SK-N-SH (cell line): ENCODE data around the gene RRP7A. TPM values are rescaled to one million over a fixed set of nuclear protein-coding genes. Genes with fewer than 3 reads are reported as not detected.
"Not testable (repeated sequence)": the region's sequence is repeated elsewhere in the genome, so short reads cannot be mapped to it uniquely, and the experiment has no call there.

Source experiments
- CTCF ChIA-PET: fragments of 300-600, 350-600 bp; formaldehyde crosslinking; extraction: SDS; loops from one replicate; lab custom pipeline; 2021; lab: Yijun Ruan, JAX
- POLR2A ChIA-PET: fragments of 350-600 bp; sonication (Branson Sonifier 250); formaldehyde crosslinking; extraction: SDS; loops from one replicate; lab custom pipeline; 2020; ENCODE audit warnings: antibody characterized with exemption, inconsistent platforms; lab: Yijun Ruan, JAX
- DNase-seq: peaks from one replicate; pipeline ENCODE4 v3.0.0; 2012
- H2AFZ ChIP-seq: fragments of 200-600 bp; sonication (generic); 2 replicates; pipeline ENCODE4 v1.8.1; 2016; ENCODE audit warnings: antibody characterized with exemption, mild to moderate bottlenecking, low read depth
- H3F3A ChIP-seq: fragments of 200-600 bp; sonication (generic); replicated peaks from 2 replicates; pipeline ENCODE3; 2016; ENCODE audit warnings: antibody characterized with exemption, mild to moderate bottlenecking; ENCODE audit not compliant: insufficient read depth
- H3K27ac ChIP-seq, 2 experiments: fragments of 200-500 bp in 1 of 2; fragments of 200-600 bp in 1 of 2; sonication (Bioruptor generic) in 1 of 2; sonication (generic), shearing (Covaris generic) in 1 of 2; 2 replicates each; pipeline versions ENCODE4 v1.5.1 to v1.6.1; 2014 to 2016; ENCODE audit warnings: low read depth in 2 of 2, inconsistent platforms in 1 of 2, low read length in 1 of 2, mild to moderate bottlenecking in 1 of 2, mixed read lengths in 1 of 2
- H3K27me3 ChIP-seq: fragments of 200-600 bp; sonication (generic), shearing (Covaris generic); 2 replicates; pipeline ENCODE4 v1.6.1; 2016; ENCODE audit warnings: mixed run types; ENCODE audit not compliant: insufficient read depth
- H3K36me3 ChIP-seq, 2 experiments: fragments of 200-500 bp in 1 of 2; fragments of 200-600 bp in 1 of 2; sonication (Bioruptor generic) in 1 of 2; sonication (generic) in 1 of 2; replicated peaks in 1 of 2; 2 replicates each; pipeline versions ENCODE3 to v1.5.1; 2014 to 2016; ENCODE audit warnings: low read length in 1 of 2, mild to moderate bottlenecking in 1 of 2; ENCODE audit not compliant: insufficient read depth in 2 of 2, control insufficient read depth in 1 of 2
- H3K4me1 ChIP-seq, 2 experiments: fragments of 200-500 bp in 1 of 2; fragments of 200-600 bp in 1 of 2; sonication (Bioruptor generic) in 1 of 2; sonication (generic), shearing (Covaris generic) in 1 of 2; 2 replicates each; pipeline versions ENCODE4 v1.5.1 to v1.6.1; 2014 to 2016; ENCODE audit warnings: low read depth in 1 of 2, low read length in 1 of 2, mixed run types in 1 of 2; ENCODE audit not compliant: insufficient read depth in 2 of 2, control insufficient read depth in 1 of 2
- H3K4me2 ChIP-seq: fragments of 200-600 bp; sonication (generic), shearing (Covaris generic); 2 replicates; pipeline ENCODE4 v1.6.1; 2017; ENCODE audit warnings: mixed run types
- H3K4me3 ChIP-seq, 2 experiments: fragments of 200-500 bp in 1 of 2; fragments of 200-600 bp in 1 of 2; sonication (Bioruptor generic) in 1 of 2; sonication (generic), shearing (Covaris generic) in 1 of 2; 2 replicates each; pipeline versions ENCODE4 v1.5.1 to v1.8.1; 2014 to 2016; ENCODE audit warnings: low read depth in 2 of 2, inconsistent platforms in 1 of 2, low read length in 1 of 2, mild to moderate bottlenecking in 1 of 2, mixed read lengths in 1 of 2, moderate library complexity in 1 of 2
- H3K79me2 ChIP-seq: fragments of 200-600 bp; sonication (generic); 2 replicates; pipeline ENCODE4 v1.8.1; 2017; ENCODE audit warnings: mild to moderate bottlenecking; ENCODE audit not compliant: insufficient read depth
- H3K9ac ChIP-seq: fragments of 200-600 bp; sonication (generic); 2 replicates; pipeline ENCODE4 v1.6.1; 2017; ENCODE audit warnings: mixed run types
- H3K9me2 ChIP-seq: fragments of 200-600 bp; sonication (generic); 2 replicates; pipeline ENCODE4 v1.6.1; 2017; ENCODE audit warnings: mixed run types
- H3K9me3 ChIP-seq: fragments of 200-600 bp; sonication (generic); 2 replicates; pipeline ENCODE4 v1.6.1; 2017; ENCODE audit warnings: mixed run types, mild to moderate bottlenecking, moderate library complexity
- H4K20me1 ChIP-seq: fragments of 200-600 bp; sonication (generic); 2 replicates; pipeline ENCODE4 v1.6.1; 2017; ENCODE audit warnings: mild to moderate bottlenecking, mixed run types; ENCODE audit not compliant: insufficient read depth
- CHD2 ChIP-seq: fragments of 150-350 bp; IDR thresholded peaks from 2 replicates; pipeline ENCODE4 v1.6.1; 2018; ENCODE audit warnings: low read length; ENCODE audit not compliant: partially characterized antibody
- ELF1 ChIP-seq: IDR thresholded peaks from 2 replicates; pipeline ENCODE4 v1.4.0; 2012
- EP300 ChIP-seq, 2 experiments: IDR thresholded peaks; 2 replicates each; pipeline versions ENCODE4 v1.4.0 to v1.6.1; 2012; ENCODE audit warnings: borderline replicate concordance in 1 of 2, low read depth in 1 of 2, low read length in 1 of 2
- EZH2phosphoT487 ChIP-seq: fragments of 200-600 bp; sonication (generic); IDR thresholded peaks from 2 replicates; pipeline ENCODE4 v1.6.1; 2017; ENCODE audit warnings: low read depth, mixed run types, mild to moderate bottlenecking, antibody characterized with exemption, moderate library complexity, borderline replicate concordance
- FOSL2 ChIP-seq: IDR thresholded peaks from 2 replicates; pipeline ENCODE4 v1.4.0; 2012; ENCODE audit warnings: low read depth, mild to moderate bottlenecking, moderate library complexity, borderline replicate concordance
- FOXJ3 ChIP-seq: sonication (generic); formaldehyde crosslinking; IDR thresholded peaks from 2 replicates; pipeline ENCODE4 v1.5.1; 2020; ENCODE audit warnings: mild to moderate bottlenecking, missing genetic modification reagents
- FOXM1 ChIP-seq: IDR thresholded peaks from 2 replicates; pipeline ENCODE4 v1.4.0; 2012; ENCODE audit warnings: low read depth, mild to moderate bottlenecking
- GABPA ChIP-seq: IDR thresholded peaks from 2 replicates; pipeline ENCODE4 v1.4.0; 2012; ENCODE audit warnings: low read depth, mild to moderate bottlenecking
- GATA2 ChIP-seq: sonication (generic); formaldehyde crosslinking; IDR thresholded peaks from 2 replicates; pipeline ENCODE4 v1.5.0; 2020; ENCODE audit warnings: mild to moderate bottlenecking, missing genetic modification reagents
- JUND ChIP-seq: IDR thresholded peaks from 2 replicates; pipeline ENCODE4 v1.4.0; 2012
- MEF2A ChIP-seq: IDR thresholded peaks from 2 replicates; pipeline ENCODE4 v1.4.0; 2012; ENCODE audit warnings: low read depth, borderline replicate concordance
- MXI1 ChIP-seq: IDR thresholded peaks from 2 replicates; pipeline ENCODE4 v1.6.1; 2012; ENCODE audit warnings: mild to moderate bottlenecking, low read depth, low read length, improper control_type of control experiment
- NFIC ChIP-seq: IDR thresholded peaks from 2 replicates; pipeline ENCODE4 v1.4.0; 2012; ENCODE audit warnings: borderline replicate concordance
- NRF1 ChIP-seq: IDR thresholded peaks from 2 replicates; pipeline ENCODE4 v1.6.1; 2012; ENCODE audit warnings: low read depth, mild to moderate bottlenecking, low read length
- RAD21 ChIP-seq: IDR thresholded peaks from 2 replicates; pipeline ENCODE4 v1.6.1; 2012; ENCODE audit warnings: mild to moderate bottlenecking, low read length
- RXRA ChIP-seq: IDR thresholded peaks from 2 replicates; pipeline ENCODE4 v1.4.0; 2012; ENCODE audit warnings: low read depth, mild to moderate bottlenecking, borderline replicate concordance
- TCF12 ChIP-seq: IDR thresholded peaks from 2 replicates; pipeline ENCODE4 v1.4.0; 2012
- TEAD4 ChIP-seq: IDR thresholded peaks from 2 replicates; pipeline ENCODE4 v1.4.0; 2012; ENCODE audit warnings: mild to moderate bottlenecking, borderline replicate concordance; ENCODE audit not compliant: insufficient read depth
- YY1 ChIP-seq: IDR thresholded peaks from 2 replicates; pipeline ENCODE4 v1.4.0; 2012; ENCODE audit warnings: low read depth, mild to moderate bottlenecking
- WGBS: methylation state at CpG from one replicate; pipeline ENCODE4 v1.1.6; 2017; ENCODE audit warnings: low lambda C conversion rate; 5-methylcytosine and 5-hydroxymethylcytosine counted together
- polyA plus RNA-seq, 3 experiments: library from polyadenylated mRNA; depleted of rRNA; stranded (reverse); fragments of >200 nt; gene quantifications; 2 replicates each; pipeline ENCODE4 v1.2.3, GENCODE V29; 2012
- TF ChIP-seq, protein P1 (sequence below): IDR thresholded peaks from 2 replicates; pipeline ENCODE4 v1.6.1; 2012; ENCODE audit warnings: mild to moderate bottlenecking, low read depth, low read length, moderate library complexity
- TF ChIP-seq, protein P2 (sequence below): fragments of 200-600 bp; sonication (generic); IDR thresholded peaks from 2 replicates; pipeline ENCODE4 v1.6.1; 2017; ENCODE audit warnings: antibody characterized with exemption, mild to moderate bottlenecking, moderate library complexity

RRP7A gene
- polyA plus RNA-seq, 1 of the 3 experiments (the other 2 are of a cell fraction) = 17.6 TPM

DNA sequence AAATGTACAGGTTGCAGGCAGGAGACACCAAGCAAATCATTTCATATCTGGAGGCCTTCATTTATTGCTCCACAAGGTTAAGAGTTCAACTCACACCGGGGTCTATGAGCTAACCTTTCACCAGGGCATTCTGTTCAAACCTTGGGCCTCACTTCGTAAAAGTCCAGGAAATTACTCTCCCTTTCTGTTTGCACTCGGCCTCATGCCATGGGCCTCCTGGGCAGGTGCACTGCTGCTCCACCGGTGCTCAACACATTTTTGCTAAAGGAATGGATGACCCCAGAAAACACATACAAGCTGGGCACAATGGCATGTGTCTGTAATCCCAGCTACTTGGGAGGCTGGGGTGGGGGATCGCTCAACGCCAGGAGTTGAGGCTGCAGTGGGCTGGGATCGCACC is 16.6 kb upstream of the RRP7A start:
- Histone ChIP-seq H3K4me1 (peaks cover 0 to 2% of the 10 kb centered on the region in 2 experiments; a peak in 1 of 4 replicates), H3K4me3 (no peak overlapping the region), H4K20me1 (no peaks in the 10 kb centered on the region), H3K9me3 (no peaks in the 10 kb centered on the region), H3K79me2 (no peaks in the 10 kb centered on the region), H3K9me2 (no peaks in the 10 kb centered on the region), H3K27me3 (no peaks in the 10 kb centered on the region), H3K27ac (no peak overlapping the region), H3K9ac (no peak overlapping the region), H3K4me2 (no peak overlapping the region)
- WGBS = 87% methylated on average over 6 of the region's 7 CpGs
- POLR2A ChIA-PET = no interaction called here
- CTCF ChIA-PET = no interaction called here
- DNase-seq = no peak
- TF ChIP-seq CHD2 (no peak), MEF2A (no peak), JUND (no peak), NFIC (no peak), GABPA (no peak), ELF1 (no peak), FOSL2 (no peak), RXRA (no peak), FOXM1 (no peak), NRF1 (no peak), FOXJ3 (CRISPR knock-in tag) (no peak), EP300 (IDR thresholded peaks at IDR 0.05; ENCODE audit: borderline replicate concordance in 1 of 2, low read depth in 1 of 2, low read length in 1 of 2) (no peak), TCF12 (no peak), GATA2 (CRISPR knock-in tag) (no peak), MXI1 (no peak)
- TF ChIP-seq, all 33 proteins: peak for 0
- Histone ChIP-seq H3F3A (no peaks in the 10 kb centered on the region), H2AFZ (no peak overlapping the region), H3K36me3 (no peaks in the 10 kb centered on the region)

DNA sequence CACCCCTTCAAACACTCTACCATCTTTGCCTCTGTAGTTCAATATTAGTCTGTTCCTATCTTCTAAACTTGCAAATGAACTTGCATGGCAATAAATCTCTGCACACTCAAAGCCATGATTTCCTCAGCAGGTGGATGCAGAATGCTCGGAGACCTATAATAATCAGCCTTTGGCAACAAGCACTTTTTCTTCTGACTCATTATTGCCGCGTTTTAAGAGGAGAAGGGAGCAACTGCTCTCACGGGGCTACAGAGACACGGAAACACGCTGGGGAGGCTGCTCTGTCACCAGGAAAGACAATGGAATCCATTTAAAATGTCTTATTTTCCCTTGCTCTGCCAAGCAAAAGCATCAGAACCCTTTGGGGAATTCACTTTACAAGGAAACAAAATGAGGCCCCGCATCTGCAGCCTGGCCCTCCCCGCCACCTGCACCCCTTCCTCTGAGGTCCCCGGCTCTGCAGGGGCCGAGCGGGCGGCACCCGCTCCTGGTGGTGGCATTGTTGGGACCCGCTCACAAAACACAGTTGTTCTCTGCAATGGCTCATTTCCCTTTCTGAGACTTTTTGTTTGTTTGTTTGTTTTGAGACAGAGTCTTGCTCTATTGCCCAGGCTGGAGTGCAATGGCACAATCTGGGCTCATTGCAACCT is 15.6 kb upstream of the RRP7A start:
- POLR2A ChIA-PET, H3K9ac ChIP-seq, CTCF ChIA-PET, H3K36me3 ChIP-seq, H3K4me1 ChIP-seq, H3F3A ChIP-seq, H3K79me2 ChIP-seq, H4K20me1 ChIP-seq, H3K4me3 ChIP-seq, H3K27me3 ChIP-seq, DNase-seq, H3K27ac ChIP-seq, H3K4me2 ChIP-seq, H3K9me3 ChIP-seq, H2AFZ ChIP-seq, H3K9me2 ChIP-seq: not testable (repeated sequence)
- WGBS = no CpG with 5 or more reads among the region's 14 CpGs

DNA sequence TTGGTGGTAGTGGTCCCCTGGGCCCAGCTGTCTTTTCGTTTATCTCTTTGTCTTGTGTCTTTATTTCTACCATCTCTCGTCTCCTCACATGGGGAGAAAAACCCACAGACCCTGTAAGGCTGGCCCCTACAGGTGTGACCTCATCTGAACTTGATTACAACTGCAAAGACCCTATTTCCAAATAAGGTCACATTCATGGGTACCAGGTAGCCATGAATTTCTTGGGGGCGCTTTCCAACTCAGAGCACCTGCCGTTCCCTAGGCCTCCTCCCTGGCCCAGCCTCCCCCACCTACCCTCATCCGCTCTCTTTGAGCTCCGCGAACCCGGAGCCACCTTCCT is 14.0 kb upstream of the RRP7A start:
- no peak overlapping the region for H3K4me2 ChIP-seq
- no peak for TF ChIP-seq YY1
- no peak for TF ChIP-seq TEAD4
- TF ChIP-seq RAD21 = no peak
- TF ChIP-seq, protein P1, sequence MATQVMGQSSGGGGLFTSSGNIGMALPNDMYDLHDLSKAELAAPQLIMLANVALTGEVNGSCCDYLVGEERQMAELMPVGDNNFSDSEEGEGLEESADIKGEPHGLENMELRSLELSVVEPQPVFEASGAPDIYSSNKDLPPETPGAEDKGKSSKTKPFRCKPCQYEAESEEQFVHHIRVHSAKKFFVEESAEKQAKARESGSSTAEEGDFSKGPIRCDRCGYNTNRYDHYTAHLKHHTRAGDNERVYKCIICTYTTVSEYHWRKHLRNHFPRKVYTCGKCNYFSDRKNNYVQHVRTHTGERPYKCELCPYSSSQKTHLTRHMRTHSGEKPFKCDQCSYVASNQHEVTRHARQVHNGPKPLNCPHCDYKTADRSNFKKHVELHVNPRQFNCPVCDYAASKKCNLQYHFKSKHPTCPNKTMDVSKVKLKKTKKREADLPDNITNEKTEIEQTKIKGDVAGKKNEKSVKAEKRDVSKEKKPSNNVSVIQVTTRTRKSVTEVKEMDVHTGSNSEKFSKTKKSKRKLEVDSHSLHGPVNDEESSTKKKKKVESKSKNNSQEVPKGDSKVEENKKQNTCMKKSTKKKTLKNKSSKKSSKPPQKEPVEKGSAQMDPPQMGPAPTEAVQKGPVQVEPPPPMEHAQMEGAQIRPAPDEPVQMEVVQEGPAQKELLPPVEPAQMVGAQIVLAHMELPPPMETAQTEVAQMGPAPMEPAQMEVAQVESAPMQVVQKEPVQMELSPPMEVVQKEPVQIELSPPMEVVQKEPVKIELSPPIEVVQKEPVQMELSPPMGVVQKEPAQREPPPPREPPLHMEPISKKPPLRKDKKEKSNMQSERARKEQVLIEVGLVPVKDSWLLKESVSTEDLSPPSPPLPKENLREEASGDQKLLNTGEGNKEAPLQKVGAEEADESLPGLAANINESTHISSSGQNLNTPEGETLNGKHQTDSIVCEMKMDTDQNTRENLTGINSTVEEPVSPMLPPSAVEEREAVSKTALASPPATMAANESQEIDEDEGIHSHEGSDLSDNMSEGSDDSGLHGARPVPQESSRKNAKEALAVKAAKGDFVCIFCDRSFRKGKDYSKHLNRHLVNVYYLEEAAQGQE = no peak
- no peak for TF ChIP-seq EZH2phosphoT487
- TF ChIP-seq, protein P2, sequence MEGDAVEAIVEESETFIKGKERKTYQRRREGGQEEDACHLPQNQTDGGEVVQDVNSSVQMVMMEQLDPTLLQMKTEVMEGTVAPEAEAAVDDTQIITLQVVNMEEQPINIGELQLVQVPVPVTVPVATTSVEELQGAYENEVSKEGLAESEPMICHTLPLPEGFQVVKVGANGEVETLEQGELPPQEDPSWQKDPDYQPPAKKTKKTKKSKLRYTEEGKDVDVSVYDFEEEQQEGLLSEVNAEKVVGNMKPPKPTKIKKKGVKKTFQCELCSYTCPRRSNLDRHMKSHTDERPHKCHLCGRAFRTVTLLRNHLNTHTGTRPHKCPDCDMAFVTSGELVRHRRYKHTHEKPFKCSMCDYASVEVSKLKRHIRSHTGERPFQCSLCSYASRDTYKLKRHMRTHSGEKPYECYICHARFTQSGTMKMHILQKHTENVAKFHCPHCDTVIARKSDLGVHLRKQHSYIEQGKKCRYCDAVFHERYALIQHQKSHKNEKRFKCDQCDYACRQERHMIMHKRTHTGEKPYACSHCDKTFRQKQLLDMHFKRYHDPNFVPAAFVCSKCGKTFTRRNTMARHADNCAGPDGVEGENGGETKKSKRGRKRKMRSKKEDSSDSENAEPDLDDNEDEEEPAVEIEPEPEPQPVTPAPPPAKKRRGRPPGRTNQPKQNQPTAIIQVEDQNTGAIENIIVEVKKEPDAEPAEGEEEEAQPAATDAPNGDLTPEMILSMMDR = no peak
- no peak for TF ChIP-seq MEF2A

More for the DNA sequence above, 14.0 kb upstream of the RRP7A start:
- no peaks in the 10 kb centered on the region for H3F3A ChIP-seq
- POLR2A ChIA-PET = no interaction called here
- H3K9me2 ChIP-seq = no peaks in the 10 kb centered on the region
- CTCF ChIA-PET = interaction anchor here (0.9 to 1.5 kb wide), 4 partner anchors 10 to 28 kb away, joined by 3 to 6 read pairs (median 4); no protein-coding TSS in a partner anchor
- no peaks in the 10 kb centered on the region for H3K27me3 ChIP-seq
- H3K9me3 ChIP-seq = no peaks in the 10 kb centered on the region
- H3K36me3 ChIP-seq = no peaks in the 10 kb centered on the region
- WGBS = 91% methylated on average over 8 of the region's 8 CpGs
- H3K4me3 ChIP-seq = no peak overlapping the region
- H4K20me1 ChIP-seq = no peaks in the 10 kb centered on the region
- no peak overlapping the region for H3K27ac ChIP-seq
- H3K9ac ChIP-seq = no peak overlapping the region
- H2AFZ ChIP-seq = no peak overlapping the region
- no peak for DNase-seq
- H3K79me2 ChIP-seq = no peaks in the 10 kb centered on the region
- peaks cover 0 to 4% of the 10 kb centered on the region in 2 experiments; a peak in 1 of 4 replicates for H3K4me1 ChIP-seq
